Osteoblast (primary cell): ENCODE results near the gene PHF13. TPM values are rescaled to one million over a fixed set of nuclear protein-coding genes. Genes with fewer than 3 reads are reported as not detected.
A peak's percentile ranks its signal among the peaks of the same experiment; 100 is the strongest.
"Not testable (repeated sequence)": the region's sequence is repeated elsewhere in the genome, so short reads cannot be mapped to it uniquely, and the experiment has no call there.

ENCODE experiments used
- DNase-seq: peaks from one replicate; pipeline ENCODE4 v3.0.0; 2011; ENCODE audit warnings: low spot score, mixed read lengths; ENCODE audit not compliant: insufficient read length; ENCODE audit errors: missing footprints
- H2AFZ ChIP-seq: 2 replicates; pipeline ENCODE4 v1.6.0; 2011; ENCODE audit warnings: mild to moderate bottlenecking, low read length
- H3K27ac ChIP-seq: 2 replicates; pipeline ENCODE4 v1.5.1; 2011; ENCODE audit warnings: mild to moderate bottlenecking, low read depth, low read length, moderate library complexity
- H3K27me3 ChIP-seq: 2 replicates; pipeline ENCODE4 v1.6.0; 2012; ENCODE audit warnings: mild to moderate bottlenecking, control low read depth, inconsistent platforms, low read length, moderate library complexity; ENCODE audit not compliant: insufficient read depth
- H3K36me3 ChIP-seq: 2 replicates; pipeline ENCODE4 v1.5.1; 2011; ENCODE audit warnings: mild to moderate bottlenecking, low read length, control low read depth, moderate library complexity; ENCODE audit not compliant: insufficient read depth
- H3K4me1 ChIP-seq: 2 replicates; pipeline ENCODE4 v1.5.1; 2011; ENCODE audit warnings: mild to moderate bottlenecking, low read length, control low read depth, moderate library complexity; ENCODE audit not compliant: insufficient read depth
- H3K4me2 ChIP-seq: 2 replicates; pipeline ENCODE4 v1.6.0; 2011; ENCODE audit warnings: mild to moderate bottlenecking, low read length; ENCODE audit not compliant: insufficient read depth
- H3K4me3 ChIP-seq: fragments of 200-600 bp; sonication (generic); 3 replicates; pipeline ENCODE4 v1.5.1; 2012; ENCODE audit warnings: mild to moderate bottlenecking, low read length, inconsistent platforms; ENCODE audit not compliant: insufficient read depth
- H3K79me2 ChIP-seq: 2 replicates; pipeline ENCODE4 v1.6.0; 2012; ENCODE audit warnings: mild to moderate bottlenecking, low read length, control low read depth, inconsistent platforms; ENCODE audit not compliant: insufficient read depth
- H3K9me3 ChIP-seq: 2 replicates; pipeline ENCODE4 v1.5.1; 2011; ENCODE audit warnings: low read depth, low read length, control low read depth
- H4K20me1 ChIP-seq: 2 replicates; pipeline ENCODE4 v1.6.0; 2012; ENCODE audit warnings: mild to moderate bottlenecking, low read length, control low read depth; ENCODE audit not compliant: insufficient read depth
- total RNA-seq: library from RNA; depleted of rRNA; stranded (reverse); fragments of >200 nt; gene quantifications from 2 replicates; pipeline ENCODE4 v1.2.3, GENCODE V29; 2012
- TF ChIP-seq, protein P1 (sequence below): IDR thresholded peaks from 2 replicates; pipeline ENCODE4 v1.5.1; 2011; ENCODE audit warnings: mild to moderate bottlenecking, low read depth, low read length, moderate library complexity; ENCODE audit errors: extremely low read depth

Gene PHF13
- total RNA-seq, 1 donor, result 13.4 TPM

DNA sequence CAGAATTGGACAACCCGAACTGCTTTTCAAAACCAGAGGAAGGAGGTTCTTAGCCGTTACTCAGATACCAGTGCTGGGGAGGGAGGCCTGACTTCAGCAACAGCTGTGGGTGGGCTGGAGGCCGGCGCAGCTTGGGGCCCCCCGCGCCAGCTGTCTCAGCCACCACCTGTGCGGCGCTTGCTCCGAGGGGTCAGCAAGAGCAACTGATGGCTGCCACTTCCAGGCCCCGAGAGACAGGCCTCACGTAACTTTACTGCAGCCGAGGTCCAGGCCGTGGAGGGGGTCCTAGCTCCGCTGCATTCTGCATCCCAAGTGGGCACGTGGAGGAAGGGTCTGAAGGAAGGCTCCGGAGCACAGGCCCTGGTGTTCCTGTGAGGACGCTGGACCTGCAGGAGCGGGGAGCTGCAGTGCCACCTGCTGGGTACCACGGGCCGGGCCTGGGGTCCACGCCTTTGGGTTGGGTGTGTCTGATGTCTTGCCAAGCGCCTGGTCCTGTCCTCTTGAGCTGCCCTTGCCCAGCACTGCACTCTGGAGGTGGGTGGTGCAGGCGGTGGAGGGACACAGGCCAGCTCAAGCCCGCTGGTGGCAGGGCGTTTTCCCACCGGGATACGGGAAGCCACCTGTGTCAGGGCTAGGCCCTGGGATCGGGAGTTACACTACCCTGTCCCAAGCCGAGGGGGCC is 21.0 kb downstream of the PHF13 start:
- Histone ChIP-seq H3K36me3 (peaks cover 71% of the 10 kb centered on the region), H3K4me2 (no peak overlapping the region), H2AFZ (no peak overlapping the region), H3K27ac (no peak overlapping the region), H3K4me3 (no peak overlapping the region), H4K20me1 (peaks cover 2% of the 10 kb centered on the region), H3K4me1 (no peaks in the 10 kb centered on the region), H3K27me3 (no peaks in the 10 kb centered on the region), H3K9me3 (no peaks in the 10 kb centered on the region), H3K79me2 (peaks cover 4% of the 10 kb centered on the region)
- TF ChIP-seq, protein P1, sequence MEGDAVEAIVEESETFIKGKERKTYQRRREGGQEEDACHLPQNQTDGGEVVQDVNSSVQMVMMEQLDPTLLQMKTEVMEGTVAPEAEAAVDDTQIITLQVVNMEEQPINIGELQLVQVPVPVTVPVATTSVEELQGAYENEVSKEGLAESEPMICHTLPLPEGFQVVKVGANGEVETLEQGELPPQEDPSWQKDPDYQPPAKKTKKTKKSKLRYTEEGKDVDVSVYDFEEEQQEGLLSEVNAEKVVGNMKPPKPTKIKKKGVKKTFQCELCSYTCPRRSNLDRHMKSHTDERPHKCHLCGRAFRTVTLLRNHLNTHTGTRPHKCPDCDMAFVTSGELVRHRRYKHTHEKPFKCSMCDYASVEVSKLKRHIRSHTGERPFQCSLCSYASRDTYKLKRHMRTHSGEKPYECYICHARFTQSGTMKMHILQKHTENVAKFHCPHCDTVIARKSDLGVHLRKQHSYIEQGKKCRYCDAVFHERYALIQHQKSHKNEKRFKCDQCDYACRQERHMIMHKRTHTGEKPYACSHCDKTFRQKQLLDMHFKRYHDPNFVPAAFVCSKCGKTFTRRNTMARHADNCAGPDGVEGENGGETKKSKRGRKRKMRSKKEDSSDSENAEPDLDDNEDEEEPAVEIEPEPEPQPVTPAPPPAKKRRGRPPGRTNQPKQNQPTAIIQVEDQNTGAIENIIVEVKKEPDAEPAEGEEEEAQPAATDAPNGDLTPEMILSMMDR, result peak; percentile 37
- DNase-seq, result peak; percentile 90

DNA sequence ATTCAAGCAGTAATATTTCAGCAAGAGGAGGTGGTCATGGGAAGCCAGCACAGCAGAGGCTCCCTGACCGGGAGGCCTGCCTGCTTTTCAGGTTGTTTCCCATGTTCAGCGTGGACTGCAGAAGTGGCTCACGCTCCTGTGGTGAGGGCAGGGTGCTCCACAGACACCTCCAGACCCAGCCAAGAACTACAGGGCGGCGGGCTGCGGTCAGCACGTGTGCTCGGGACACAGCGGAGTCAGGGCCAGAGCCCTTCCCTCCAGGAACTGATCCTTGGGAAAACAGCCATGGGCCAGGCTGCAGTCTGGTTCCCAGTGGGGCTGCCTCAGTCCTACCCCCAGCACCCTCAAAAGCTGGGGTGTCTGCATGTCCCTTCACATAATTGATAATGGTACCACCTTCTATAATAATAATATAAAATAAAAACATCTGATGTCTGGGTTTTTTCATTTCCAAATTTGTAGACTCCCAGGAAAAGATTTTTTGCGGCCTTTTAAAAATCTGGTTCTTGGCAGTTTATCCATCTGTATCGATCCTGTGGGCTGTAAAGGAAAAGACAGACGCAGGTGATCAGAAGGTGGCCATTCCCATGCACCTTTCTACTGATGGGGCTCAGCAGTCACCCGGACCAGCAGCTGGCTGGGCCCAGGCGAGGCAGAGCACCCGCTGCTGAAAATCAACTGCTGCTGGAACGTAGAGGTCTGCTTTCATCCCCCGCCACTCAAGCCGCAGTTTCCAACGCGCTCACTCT is 21.8 kb downstream of the PHF13 start:
- Histone ChIP-seq H3K4me3 (no peak overlapping the region), H3K4me1 (no peaks in the 10 kb centered on the region), H3K4me2 (no peak overlapping the region), H3K9me3 (no peaks in the 10 kb centered on the region), H4K20me1 (no peaks in the 10 kb centered on the region), H3K27ac (no peak overlapping the region), H3K79me2 (no peaks in the 10 kb centered on the region), H3K36me3 (peaks cover 70% of the 10 kb centered on the region), H2AFZ (no peak overlapping the region), H3K27me3 (no peaks in the 10 kb centered on the region)
- peak; percentile 68 for DNase-seq
- TF ChIP-seq, protein P1, result no peak

DNA sequence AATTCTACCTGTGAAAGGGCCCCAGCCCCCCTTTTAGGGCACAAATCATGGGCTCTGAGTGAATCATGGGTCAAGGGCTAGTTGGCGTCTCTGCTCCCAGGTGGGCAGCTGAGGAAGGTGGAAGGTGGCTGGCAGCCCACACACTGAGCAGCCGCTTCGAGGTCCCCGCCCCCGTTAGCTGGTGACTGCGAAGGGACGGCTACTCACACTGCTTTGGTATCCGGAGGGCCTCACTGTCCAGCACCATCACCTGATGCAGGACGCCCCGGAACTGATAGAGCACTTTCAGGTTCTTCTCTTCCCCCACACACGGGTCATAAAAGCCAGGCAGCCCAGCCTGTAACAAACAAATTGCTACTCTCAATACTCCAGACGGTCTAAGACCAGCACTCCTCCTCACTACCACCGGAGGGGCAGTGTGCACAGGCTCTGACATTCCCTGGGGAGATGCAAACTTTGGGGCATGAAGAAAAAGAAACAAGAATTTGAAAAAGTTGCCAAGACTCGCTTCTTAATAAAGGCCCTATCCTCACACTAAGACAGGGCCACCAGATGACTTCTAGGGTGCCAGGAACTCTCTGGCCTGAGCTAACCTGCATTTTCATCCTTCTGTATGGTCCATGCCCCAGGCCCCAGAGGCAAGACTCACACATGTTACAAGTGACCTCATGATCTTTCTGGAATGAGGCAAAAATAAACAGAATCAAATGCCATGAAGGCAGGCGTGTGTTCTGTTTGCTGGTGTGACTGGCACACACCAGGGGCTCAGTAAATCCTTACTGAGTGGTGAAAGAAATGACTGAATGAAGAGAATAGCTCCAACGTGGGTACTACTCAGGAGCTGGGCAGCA is 22.6 kb downstream of the PHF13 start:
- Histone ChIP-seq H3K79me2 (no peaks in the 10 kb centered on the region), H3K27ac (no peak overlapping the region), H4K20me1 (no peaks in the 10 kb centered on the region), H3K4me2 (no peak overlapping the region), H3K4me3 (no peak overlapping the region), H3K36me3 (peaks cover 64% of the 10 kb centered on the region), H2AFZ (no peak overlapping the region), H3K27me3 (no peaks in the 10 kb centered on the region), H3K4me1 (no peaks in the 10 kb centered on the region), H3K9me3 (no peaks in the 10 kb centered on the region)
- TF ChIP-seq, protein P1, result no peak
- peak; percentile 79 for DNase-seq

DNA sequence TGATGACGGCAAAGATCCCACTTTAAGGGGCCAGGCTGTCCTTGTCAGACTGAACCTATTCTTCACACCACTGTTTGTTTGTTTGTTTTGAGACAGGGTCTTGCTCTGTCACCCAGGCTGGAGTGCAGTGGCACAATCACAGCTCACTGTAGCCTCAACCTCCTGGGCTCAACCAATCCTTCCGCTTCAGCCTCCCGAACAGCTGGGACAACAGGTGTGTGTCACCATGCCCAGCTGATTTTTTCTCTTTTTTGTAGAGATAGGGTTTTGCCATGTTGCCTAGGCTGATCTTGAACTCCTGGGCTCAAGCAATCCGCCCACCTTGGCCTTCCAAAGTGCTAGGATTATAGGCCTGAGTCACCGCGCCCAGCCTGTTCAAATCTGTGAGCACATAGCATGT is 23.2 kb downstream of the PHF13 start:
- peaks cover 66% of the 10 kb centered on the region for H3K36me3 ChIP-seq
- not testable (repeated sequence) for H3K27me3 ChIP-seq, H3K79me2 ChIP-seq, H3K4me2 ChIP-seq, H3K27ac ChIP-seq, DNase-seq, H3K4me1 ChIP-seq, H2AFZ ChIP-seq, H4K20me1 ChIP-seq, H3K4me3 ChIP-seq, H3K9me3 ChIP-seq
